Keratinocyte (primary cell): Measurements from ENCODE around the gene FASTKD3.

ENCODE experiments used
- EZH2 ChIP-seq: IDR thresholded peaks from one replicate; pipeline ENCODE4 v1.6.1; 2012; ENCODE audit warnings: inconsistent platforms, mild to moderate bottlenecking, low read length, moderate library complexity
- TF ChIP-seq, protein P1 (sequence below), 3 experiments: IDR thresholded peaks in 1 of 3; conservative IDR thresholded peaks in 1 of 3; optimal IDR thresholded peaks in 1 of 3; 2 replicates in 2 of 3; 3 replicates in 1 of 3; pipeline versions ENCODE3 to v1.5.1; 2011; ENCODE audit warnings: low read length in 3 of 3, mild to moderate bottlenecking in 3 of 3, moderate library complexity in 2 of 3, control low read depth in 1 of 3, inconsistent platforms in 1 of 3; ENCODE audit not compliant: insufficient read depth in 2 of 3; ENCODE audit errors: extremely low read depth in 1 of 3

GRCh38 chr5:7868773-7869473 lies at the start of gene FASTKD3, which contains the start of gene MTRR:
- TF ChIP-seq, protein P1, sequence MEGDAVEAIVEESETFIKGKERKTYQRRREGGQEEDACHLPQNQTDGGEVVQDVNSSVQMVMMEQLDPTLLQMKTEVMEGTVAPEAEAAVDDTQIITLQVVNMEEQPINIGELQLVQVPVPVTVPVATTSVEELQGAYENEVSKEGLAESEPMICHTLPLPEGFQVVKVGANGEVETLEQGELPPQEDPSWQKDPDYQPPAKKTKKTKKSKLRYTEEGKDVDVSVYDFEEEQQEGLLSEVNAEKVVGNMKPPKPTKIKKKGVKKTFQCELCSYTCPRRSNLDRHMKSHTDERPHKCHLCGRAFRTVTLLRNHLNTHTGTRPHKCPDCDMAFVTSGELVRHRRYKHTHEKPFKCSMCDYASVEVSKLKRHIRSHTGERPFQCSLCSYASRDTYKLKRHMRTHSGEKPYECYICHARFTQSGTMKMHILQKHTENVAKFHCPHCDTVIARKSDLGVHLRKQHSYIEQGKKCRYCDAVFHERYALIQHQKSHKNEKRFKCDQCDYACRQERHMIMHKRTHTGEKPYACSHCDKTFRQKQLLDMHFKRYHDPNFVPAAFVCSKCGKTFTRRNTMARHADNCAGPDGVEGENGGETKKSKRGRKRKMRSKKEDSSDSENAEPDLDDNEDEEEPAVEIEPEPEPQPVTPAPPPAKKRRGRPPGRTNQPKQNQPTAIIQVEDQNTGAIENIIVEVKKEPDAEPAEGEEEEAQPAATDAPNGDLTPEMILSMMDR (optimal IDR thresholded peaks at IDR 0.05 in 1 of 3, IDR thresholded peaks at IDR 0.05 in 1 of 3, conservative IDR thresholded peaks at IDR 0.05 in 1 of 3; ENCODE audit: extremely low read depth in 1 of 3, insufficient read depth in 2 of 3, low read length in 3 of 3) = no peak
- no peak for TF ChIP-seq EZH2
